SK-N-SH treated with all-trans-retinoic acid at 6 μM for 48 hours (cell line): ENCODE data around the gene TNS1.

Experiments used
- ATAC-seq: fragments of 200-7000 bp; cut with Tn5 transposase; 3 replicates; pipeline ENCODE4 v1.9.1; 2020; ENCODE audit warnings: mild to moderate bottlenecking, moderate library complexity
- CSDC2 ChIP-seq: fragments of 250-450 bp; sonication (Bioruptor Pico); IDR thresholded peaks from 2 replicates; pipeline ENCODE4 v1.5.0; 2020; ENCODE audit warnings: mild to moderate bottlenecking, moderate library complexity
- ESRRG ChIP-seq: fragments of 250-450 bp; sonication (Bioruptor Pico); IDR thresholded peaks from 2 replicates; pipeline ENCODE4 v1.6.1; 2021; ENCODE audit warnings: mild to moderate bottlenecking
- GLIS3 ChIP-seq: fragments of 250-450 bp; sonication (Bioruptor Pico); IDR thresholded peaks from 2 replicates; pipeline ENCODE4 v1.5.0; 2020; ENCODE audit warnings: mild to moderate bottlenecking, moderate library complexity
- OSR1 ChIP-seq: fragments of 250-450 bp; sonication (Bioruptor Pico); IDR thresholded peaks from 2 replicates; pipeline ENCODE4 v1.8.0; 2022; ENCODE audit warnings: moderate library complexity, mild to moderate bottlenecking, inconsistent platforms
- PPARA ChIP-seq: fragments of 250-450 bp; sonication (Bioruptor Pico); IDR thresholded peaks from 2 replicates; pipeline ENCODE4 v1.5.0; 2020; ENCODE audit warnings: mild to moderate bottlenecking, borderline replicate concordance
- RARB ChIP-seq: fragments of 250-450 bp; sonication (Bioruptor Pico); IDR thresholded peaks from 2 replicates; pipeline ENCODE4 v1.8.0; 2021; ENCODE audit warnings: mild to moderate bottlenecking, moderate library complexity
- SNAI2 ChIP-seq: fragments of 250-450 bp; sonication (Bioruptor Pico); IDR thresholded peaks from 2 replicates; pipeline ENCODE4 v1.5.0; 2020; ENCODE audit warnings: mild to moderate bottlenecking, moderate library complexity
- TCF4 ChIP-seq: fragments of 250-450 bp; sonication (Bioruptor Pico); IDR thresholded peaks from 2 replicates; pipeline ENCODE4 v1.8.0; 2021; ENCODE audit warnings: mild to moderate bottlenecking, moderate library complexity, borderline replicate concordance
- TOX ChIP-seq: fragments of 250-450 bp; sonication (Bioruptor Pico); IDR thresholded peaks from 2 replicates; pipeline ENCODE4 v1.8.0; 2021; ENCODE audit warnings: mild to moderate bottlenecking, moderate library complexity, borderline replicate concordance
- ZC3H10 ChIP-seq: fragments of 250-450 bp; sonication (Bioruptor Pico); IDR thresholded peaks from 2 replicates; pipeline ENCODE4 v1.5.1; 2021; ENCODE audit warnings: mild to moderate bottlenecking, moderate library complexity
- ZFP3 ChIP-seq: fragments of 250-450 bp; sonication (Bioruptor Pico); IDR thresholded peaks from 2 replicates; pipeline ENCODE4 v1.5.0; 2020; ENCODE audit warnings: mild to moderate bottlenecking, moderate library complexity
- ZFP30 ChIP-seq: fragments of 450-650 bp; formaldehyde crosslinking; IDR thresholded peaks from 2 replicates; pipeline ENCODE4 v1.5.0; 2022; ENCODE audit warnings: mild to moderate bottlenecking, moderate library complexity
- ZNF565 ChIP-seq: fragments of 450-650 bp; formaldehyde crosslinking; conservative IDR thresholded peaks from 2 replicates; pipeline ENCODE4 v1.5.0; 2020; ENCODE audit warnings: low read depth, mild to moderate bottlenecking, moderate library complexity
- ZNF70 ChIP-seq: fragments of 450-650 bp; formaldehyde crosslinking; IDR thresholded peaks from 2 replicates; pipeline ENCODE4 v1.5.0; 2020; ENCODE audit warnings: mild to moderate bottlenecking, moderate library complexity
- ZNF8 ChIP-seq: fragments of 450-650 bp; formaldehyde crosslinking; IDR thresholded peaks from 2 replicates; pipeline ENCODE4 v1.5.0; 2020; ENCODE audit warnings: mild to moderate bottlenecking, moderate library complexity
- TF ChIP-seq, protein P1 (sequence below): fragments of 250-450 bp; sonication (Bioruptor Pico); IDR thresholded peaks from 2 replicates; pipeline ENCODE4 v1.8.0; 2021; ENCODE audit warnings: low read depth, mild to moderate bottlenecking, moderate library complexity, borderline replicate concordance
- TF ChIP-seq, protein P2 (sequence below): fragments of 250-450 bp; sonication (Bioruptor Pico); IDR thresholded peaks from 2 replicates; pipeline ENCODE4 v1.8.0; 2020; ENCODE audit warnings: mild to moderate bottlenecking, moderate library complexity, borderline replicate concordance
- TF ChIP-seq, protein P3 (sequence below): fragments of 250-450 bp; sonication (Bioruptor Pico); IDR thresholded peaks from 2 replicates; pipeline ENCODE4 v1.5.1; 2021; ENCODE audit warnings: mild to moderate bottlenecking, moderate library complexity
- TF ChIP-seq, protein P4 (sequence below): fragments of 250-450 bp; sonication (Bioruptor Pico); IDR thresholded peaks from 2 replicates; pipeline ENCODE4 v1.5.1; 2020; ENCODE audit warnings: low read depth, mild to moderate bottlenecking, moderate library complexity

The TNS1 gene

DNA sequence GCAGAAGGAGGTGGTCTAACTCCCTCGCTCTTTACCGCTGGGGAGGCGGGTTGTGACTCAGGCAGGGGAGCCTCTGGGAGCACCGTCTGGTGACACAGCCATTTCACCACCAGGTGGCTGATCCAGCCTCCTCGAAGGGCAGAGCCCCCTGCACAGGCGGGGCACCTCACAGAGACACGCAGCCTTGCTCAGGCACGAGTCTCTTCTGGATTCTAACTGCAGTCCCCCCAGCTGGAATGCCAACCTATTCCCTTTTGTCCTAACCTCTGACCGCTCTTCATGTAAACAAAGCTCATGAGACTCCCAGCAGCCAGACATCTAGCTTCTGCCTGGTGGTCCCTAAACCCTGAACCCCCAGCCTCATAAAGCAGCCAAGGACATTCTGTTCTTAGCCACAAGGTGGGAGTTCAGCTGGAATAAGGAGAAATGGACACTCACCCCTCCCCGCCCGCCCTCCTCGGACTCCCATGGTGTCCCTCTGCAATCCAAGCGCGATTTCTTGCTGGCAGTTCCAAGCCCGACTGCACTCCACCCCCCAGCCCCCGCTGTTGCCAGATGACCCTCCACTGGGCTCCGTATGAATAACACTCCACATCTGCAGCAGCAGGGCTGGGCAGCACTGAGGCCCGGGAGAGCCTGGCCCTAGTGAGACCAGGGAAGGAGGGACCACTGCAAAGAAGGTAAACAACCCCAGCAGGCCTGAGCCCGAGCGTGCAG, 84.3 kb downstream of the TNS1 start:
- no peak for TF ChIP-seq ESRRG (CRISPR knock-in tag)
- TF ChIP-seq ZFP3 (CRISPR knock-in tag), result no peak
- TF ChIP-seq RARB (CRISPR knock-in tag), result no peak
- no peak for TF ChIP-seq TOX (CRISPR knock-in tag)
- TF ChIP-seq PPARA, result no peak
- no peak for TF ChIP-seq ZC3H10
- no peak for TF ChIP-seq ZNF70 (CRISPR knock-in tag)
- TF ChIP-seq, protein P1, sequence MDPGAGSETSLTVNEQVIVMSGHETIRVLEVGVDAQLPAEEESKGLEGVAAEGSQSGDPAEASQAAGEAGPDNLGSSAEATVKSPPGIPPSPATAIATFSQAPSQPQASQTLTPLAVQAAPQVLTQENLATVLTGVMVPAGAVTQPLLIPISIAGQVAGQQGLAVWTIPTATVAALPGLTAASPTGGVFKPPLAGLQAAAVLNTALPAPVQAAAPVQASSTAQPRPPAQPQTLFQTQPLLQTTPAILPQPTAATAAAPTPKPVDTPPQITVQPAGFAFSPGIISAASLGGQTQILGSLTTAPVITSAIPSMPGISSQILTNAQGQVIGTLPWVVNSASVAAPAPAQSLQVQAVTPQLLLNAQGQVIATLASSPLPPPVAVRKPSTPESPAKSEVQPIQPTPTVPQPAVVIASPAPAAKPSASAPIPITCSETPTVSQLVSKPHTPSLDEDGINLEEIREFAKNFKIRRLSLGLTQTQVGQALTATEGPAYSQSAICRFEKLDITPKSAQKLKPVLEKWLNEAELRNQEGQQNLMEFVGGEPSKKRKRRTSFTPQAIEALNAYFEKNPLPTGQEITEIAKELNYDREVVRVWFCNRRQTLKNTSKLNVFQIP, result no peak
- TF ChIP-seq, protein P2, sequence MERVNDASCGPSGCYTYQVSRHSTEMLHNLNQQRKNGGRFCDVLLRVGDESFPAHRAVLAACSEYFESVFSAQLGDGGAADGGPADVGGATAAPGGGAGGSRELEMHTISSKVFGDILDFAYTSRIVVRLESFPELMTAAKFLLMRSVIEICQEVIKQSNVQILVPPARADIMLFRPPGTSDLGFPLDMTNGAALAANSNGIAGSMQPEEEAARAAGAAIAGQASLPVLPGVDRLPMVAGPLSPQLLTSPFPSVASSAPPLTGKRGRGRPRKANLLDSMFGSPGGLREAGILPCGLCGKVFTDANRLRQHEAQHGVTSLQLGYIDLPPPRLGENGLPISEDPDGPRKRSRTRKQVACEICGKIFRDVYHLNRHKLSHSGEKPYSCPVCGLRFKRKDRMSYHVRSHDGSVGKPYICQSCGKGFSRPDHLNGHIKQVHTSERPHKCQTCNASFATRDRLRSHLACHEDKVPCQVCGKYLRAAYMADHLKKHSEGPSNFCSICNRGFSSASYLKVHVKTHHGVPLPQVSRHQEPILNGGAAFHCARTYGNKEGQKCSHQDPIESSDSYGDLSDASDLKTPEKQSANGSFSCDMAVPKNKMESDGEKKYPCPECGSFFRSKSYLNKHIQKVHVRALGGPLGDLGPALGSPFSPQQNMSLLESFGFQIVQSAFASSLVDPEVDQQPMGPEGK (CRISPR knock-in tag), result no peak
- no peak for TF ChIP-seq SNAI2 (CRISPR knock-in tag)
- TF ChIP-seq ZNF8 (CRISPR knock-in tag), result no peak
- no peak for ATAC-seq

DNA sequence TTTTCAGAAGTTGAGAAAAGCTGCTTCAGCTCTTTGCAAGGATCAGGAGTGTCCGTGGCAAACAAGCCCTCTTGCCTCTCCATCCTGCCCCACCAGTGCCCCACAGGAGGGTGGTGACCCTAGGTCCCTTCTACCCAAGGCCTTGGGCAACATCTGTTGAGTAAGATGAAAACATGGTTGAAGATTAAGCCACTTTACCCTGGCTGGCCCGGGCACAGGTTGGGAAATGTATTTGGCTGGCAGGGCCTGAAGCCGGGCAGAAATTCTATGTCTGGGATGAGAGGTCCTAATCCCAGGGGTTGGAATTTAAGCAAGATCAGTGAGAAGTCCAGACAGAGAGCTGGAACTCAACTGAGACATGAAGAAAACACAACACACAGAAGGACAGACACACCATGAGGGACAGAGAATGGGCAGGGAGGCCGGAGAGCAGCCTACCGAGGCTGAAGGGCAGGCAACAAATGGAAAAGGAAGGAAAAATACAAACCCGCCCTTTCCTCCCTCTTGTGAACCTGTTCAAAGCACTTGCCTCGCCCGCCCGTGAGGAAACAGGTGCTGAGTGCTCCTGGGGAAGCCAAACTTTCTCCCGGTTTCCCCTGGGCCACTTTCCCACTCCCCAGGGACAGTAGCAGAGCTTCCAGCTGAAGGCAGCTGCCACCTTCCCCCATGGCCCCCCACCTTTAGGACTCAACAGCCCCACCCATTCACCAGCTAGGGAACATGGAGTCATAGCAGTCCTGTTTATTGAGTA, 86.1 kb downstream of the TNS1 start:
- TF ChIP-seq PPARA, result no peak
- TF ChIP-seq, protein P1, result no peak
- TF ChIP-seq OSR1 (CRISPR knock-in tag), result no peak
- TF ChIP-seq ZFP30 (CRISPR knock-in tag), result no peak
- no peak for TF ChIP-seq ZNF70 (CRISPR knock-in tag)
- TF ChIP-seq, protein P3, sequence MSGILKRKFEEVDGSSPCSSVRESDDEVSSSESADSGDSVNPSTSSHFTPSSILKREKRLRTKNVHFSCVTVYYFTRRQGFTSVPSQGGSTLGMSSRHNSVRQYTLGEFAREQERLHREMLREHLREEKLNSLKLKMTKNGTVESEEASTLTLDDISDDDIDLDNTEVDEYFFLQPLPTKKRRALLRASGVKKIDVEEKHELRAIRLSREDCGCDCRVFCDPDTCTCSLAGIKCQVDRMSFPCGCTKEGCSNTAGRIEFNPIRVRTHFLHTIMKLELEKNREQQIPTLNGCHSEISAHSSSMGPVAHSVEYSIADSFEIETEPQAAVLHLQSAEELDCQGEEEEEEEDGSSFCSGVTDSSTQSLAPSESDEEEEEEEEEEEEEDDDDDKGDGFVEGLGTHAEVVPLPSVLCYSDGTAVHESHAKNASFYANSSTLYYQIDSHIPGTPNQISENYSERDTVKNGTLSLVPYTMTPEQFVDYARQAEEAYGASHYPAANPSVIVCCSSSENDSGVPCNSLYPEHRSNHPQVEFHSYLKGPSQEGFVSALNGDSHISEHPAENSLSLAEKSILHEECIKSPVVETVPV (CRISPR knock-in tag), result no peak
- no peak for TF ChIP-seq TCF4 (CRISPR knock-in tag)
- TF ChIP-seq, protein P4, sequence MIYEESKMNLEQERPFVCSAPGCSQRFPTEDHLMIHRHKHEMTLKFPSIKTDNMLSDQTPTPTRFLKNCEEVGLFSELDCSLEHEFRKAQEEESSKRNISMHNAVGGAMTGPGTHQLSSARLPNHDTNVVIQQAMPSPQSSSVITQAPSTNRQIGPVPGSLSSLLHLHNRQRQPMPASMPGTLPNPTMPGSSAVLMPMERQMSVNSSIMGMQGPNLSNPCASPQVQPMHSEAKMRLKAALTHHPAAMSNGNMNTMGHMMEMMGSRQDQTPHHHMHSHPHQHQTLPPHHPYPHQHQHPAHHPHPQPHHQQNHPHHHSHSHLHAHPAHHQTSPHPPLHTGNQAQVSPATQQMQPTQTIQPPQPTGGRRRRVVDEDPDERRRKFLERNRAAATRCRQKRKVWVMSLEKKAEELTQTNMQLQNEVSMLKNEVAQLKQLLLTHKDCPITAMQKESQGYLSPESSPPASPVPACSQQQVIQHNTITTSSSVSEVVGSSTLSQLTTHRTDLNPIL, result no peak
- no peak for TF ChIP-seq ZNF565 (CRISPR knock-in tag)
- no peak for TF ChIP-seq CSDC2 (CRISPR knock-in tag)
- TF ChIP-seq ZFP3 (CRISPR knock-in tag), result no peak
- no peak for TF ChIP-seq ESRRG (CRISPR knock-in tag)
- no peak for TF ChIP-seq SNAI2 (CRISPR knock-in tag)
- TF ChIP-seq, protein P2 (CRISPR knock-in tag), result no peak
- TF ChIP-seq GLIS3 (CRISPR knock-in tag), result no peak
- no peak for TF ChIP-seq TOX (CRISPR knock-in tag)
- no peak for ATAC-seq
